Measurements from ENCODE around the gene LRRC27.

Gene LRRC27

DNA sequence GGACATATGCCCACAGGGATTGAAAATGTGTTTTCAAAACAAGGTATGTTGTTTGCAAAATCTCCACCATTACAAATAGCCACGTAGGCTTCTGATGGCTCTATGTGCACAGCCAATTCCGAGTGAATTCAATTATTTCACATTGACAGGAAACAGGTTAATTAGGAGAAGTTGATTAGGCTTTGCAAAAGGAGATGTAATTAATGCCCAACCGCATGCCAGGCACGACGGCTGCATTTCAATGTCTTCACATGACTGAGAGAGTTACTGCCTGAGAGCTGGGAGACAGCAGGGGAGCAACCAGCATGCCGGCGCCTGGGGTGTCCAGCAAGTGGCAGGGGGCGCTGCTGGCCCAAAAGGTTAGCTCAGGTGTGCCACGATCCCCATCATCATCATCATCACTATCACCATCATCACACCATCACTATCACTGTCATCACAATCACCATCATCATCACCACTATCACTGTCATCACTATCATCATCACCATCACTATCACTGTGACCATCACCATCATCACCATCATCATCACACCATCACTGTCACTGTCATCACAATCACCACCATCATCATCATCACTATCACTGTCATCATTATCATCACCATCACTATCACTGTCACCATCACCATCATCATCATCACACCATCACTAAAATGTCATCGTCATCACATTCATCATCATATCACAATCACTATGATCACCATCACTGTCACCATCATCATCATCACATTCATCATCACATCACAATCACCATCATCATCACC is 95.2 kb downstream of the LRRC27 start:
- DNase-seq (ENCODE audit: low spot score), result no peak

DNA sequence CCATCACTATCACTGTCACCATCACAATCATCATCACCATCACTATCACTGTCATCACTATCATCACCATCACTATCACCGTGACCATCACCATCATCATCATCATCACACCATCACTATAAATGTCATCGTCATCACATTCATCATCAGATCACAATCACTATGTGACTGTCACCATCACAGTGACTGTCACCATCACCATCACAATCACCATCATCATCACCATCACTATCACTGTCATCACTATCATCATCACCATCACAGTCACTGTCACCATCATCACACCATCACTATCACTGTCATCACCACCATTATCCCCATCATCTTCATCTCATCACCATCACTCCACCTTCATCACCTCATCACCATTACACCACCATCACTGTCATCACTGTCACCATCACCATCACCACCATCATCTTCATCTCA is 96.0 kb downstream of the LRRC27 start:
- no peak for DNase-seq (ENCODE audit: low spot score)

DNA sequence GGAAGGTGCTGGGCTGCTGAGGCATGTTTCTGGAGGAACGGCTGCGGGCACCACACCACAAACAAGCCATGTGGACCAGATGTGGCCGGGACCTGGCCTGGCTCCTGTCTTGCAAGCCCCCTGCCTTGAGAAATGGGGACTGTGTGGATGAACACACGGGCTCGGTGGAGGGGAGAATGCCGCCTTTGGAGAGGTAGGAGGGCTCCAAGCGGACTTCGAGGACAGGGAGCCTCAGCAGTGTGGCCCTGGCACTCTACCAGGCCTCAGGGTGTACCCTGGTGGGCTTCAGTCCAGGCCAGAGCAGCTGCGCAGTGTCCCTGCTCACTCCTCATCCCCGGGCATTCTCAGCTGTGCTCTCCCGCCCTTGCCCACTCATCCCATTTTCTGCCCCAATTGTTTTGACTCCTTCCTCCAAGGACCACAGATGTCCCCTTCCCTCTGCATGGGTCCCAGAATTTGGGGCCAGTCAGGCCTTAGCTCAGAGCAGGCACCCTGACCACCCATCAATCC is 96.5 kb downstream of the LRRC27 start:
- no peak for DNase-seq (ENCODE audit: low spot score)

All from pons (tissue), 1 donor.